BJ (cell line): ENCODE results near the gene NEK2. TPM values are rescaled to one million over a fixed set of nuclear protein-coding genes. Genes with fewer than 3 reads are reported as not detected.

Source experiments
- CTCF ChIA-PET: fragments of 350-600 bp; formaldehyde crosslinking; extraction: SDS; loops from one replicate; lab custom pipeline; 2021; ENCODE audit warnings: antibody characterized with exemption, inconsistent platforms; lab: Yijun Ruan, JAX
- POLR2A ChIA-PET: fragments of 300-600 bp; sonication (Branson Sonifier 250); formaldehyde crosslinking; extraction: SDS; loops from one replicate; lab custom pipeline; 2021; ENCODE audit warnings: antibody characterized with exemption; lab: Charles Lee
- DNase-seq: peaks from one replicate; pipeline ENCODE4 v3.0.0-alpha.2; 2011; ENCODE audit warnings: low read depth
- H3K27me3 ChIP-seq: 2 replicates; pipeline ENCODE4 v1.6.0; 2011; ENCODE audit warnings: low read length; ENCODE audit not compliant: control insufficient read depth, insufficient read depth
- H3K36me3 ChIP-seq: 2 replicates; pipeline ENCODE4 v1.5.1; 2011; ENCODE audit warnings: low read length; ENCODE audit not compliant: control insufficient read depth, insufficient read depth
- H3K4me3 ChIP-seq: 2 replicates; pipeline ENCODE4 v1.5.1; 2011; ENCODE audit warnings: low read depth, mild to moderate bottlenecking, control low read depth, low read length
- CTCF ChIP-seq: IDR thresholded peaks from 2 replicates; pipeline ENCODE4 v1.5.1; 2011; ENCODE audit warnings: low read depth, mild to moderate bottlenecking, control low read depth, inconsistent platforms, low read length, moderate library complexity; ENCODE audit not compliant: insufficient read depth
- polyA plus RNA-seq: library from polyadenylated mRNA; depleted of rRNA; stranded (reverse); fragments of >200 nt; gene quantifications from 2 replicates; pipeline ENCODE4 v1.2.3, GENCODE V29; 2011

NEK2 gene
- polyA plus RNA-seq, 1 experiment = 8.8 TPM

DNA sequence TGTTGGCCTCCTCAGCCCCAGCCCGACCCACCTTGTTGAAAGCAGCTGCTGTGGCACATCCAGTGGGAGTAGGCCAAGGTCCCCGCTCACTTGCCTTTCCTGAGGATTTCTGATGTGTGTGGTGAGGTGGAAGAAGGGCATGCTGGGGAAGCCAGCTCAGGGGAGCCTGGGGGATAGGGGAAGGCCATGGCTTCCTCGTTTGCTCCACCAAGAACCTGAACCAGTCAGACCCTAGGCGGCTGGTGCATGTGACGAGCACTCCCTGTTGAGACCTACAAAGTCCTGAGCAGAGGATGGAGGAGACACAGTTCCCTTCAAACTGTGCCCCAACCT is 58.5 kb downstream of the NEK2 start:
- Histone ChIP-seq H3K4me3 (no peak overlapping the region), H3K27me3 (no peaks in the 10 kb centered on the region), H3K36me3 (no peaks in the 10 kb centered on the region)
- CTCF ChIA-PET = interaction anchor here (0.9 to 1.6 kb wide), 2 partner anchors 11 to 68 kb away, joined by 3 to 4 read pairs; no protein-coding TSS in a partner anchor
- no peak for DNase-seq
- POLR2A ChIA-PET = no interaction called here
- no peak for TF ChIP-seq CTCF

GRCh38 chr1:211616231-211616964 is 59.0 kb downstream of the NEK2 start:
- ChIA-PET POLR2A (no interaction called here), CTCF (interaction anchor here (0.9 to 1.6 kb wide), 2 partner anchors 11 to 68 kb away, joined by 3 to 4 read pairs; no protein-coding TSS in a partner anchor)
- H3K36me3 ChIP-seq = no peaks in the 10 kb centered on the region
- no peaks in the 10 kb centered on the region for H3K27me3 ChIP-seq
- H3K4me3 ChIP-seq = no peak overlapping the region
- DNase-seq = no peak
- no peak for TF ChIP-seq CTCF

DNA sequence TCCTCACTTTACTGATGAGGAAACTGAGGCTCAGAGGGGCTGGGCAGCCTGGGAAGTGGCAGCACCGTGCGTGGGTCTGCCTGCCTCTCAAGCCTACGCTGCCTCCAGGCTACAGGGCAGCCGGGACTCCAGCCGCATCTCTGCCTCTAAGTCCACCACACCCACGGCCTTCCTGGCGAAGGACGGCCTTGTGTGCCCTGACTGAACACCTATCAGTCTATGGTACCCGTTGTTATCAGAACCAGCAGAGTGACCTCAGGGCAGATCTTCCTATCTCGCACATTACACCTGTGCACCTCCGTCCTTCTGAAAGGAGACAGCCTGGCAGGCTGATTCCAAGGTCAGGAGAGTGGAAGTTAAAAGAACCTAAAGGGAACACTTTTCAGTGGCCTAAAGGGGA is 60.8 kb downstream of the NEK2 start:
- H3K36me3 ChIP-seq = no peaks in the 10 kb centered on the region
- no peak overlapping the region for H3K4me3 ChIP-seq
- CTCF ChIA-PET = no interaction called here
- no peak for TF ChIP-seq CTCF
- DNase-seq = no peak
- POLR2A ChIA-PET = no interaction called here
- no peaks in the 10 kb centered on the region for H3K27me3 ChIP-seq

- DNase-seq = no peak
- ChIA-PET CTCF (no interaction called here), POLR2A (no interaction called here)
- Histone ChIP-seq H3K36me3 (no peaks in the 10 kb centered on the region), H3K4me3 (no peak overlapping the region), H3K27me3 (no peaks in the 10 kb centered on the region)
- no peak for TF ChIP-seq CTCF
Measured at GRCh38 chr1:211613951-211614350, 61.5 kb downstream of the NEK2 start.

- POLR2A ChIA-PET = interaction anchor here (0.7 kb wide), 1 partner anchor 212 kb away, joined by 9 read pairs; no protein-coding TSS in a partner anchor
- no peak for TF ChIP-seq CTCF
- Histone ChIP-seq H3K27me3 (no peaks in the 10 kb centered on the region), H3K36me3 (no peaks in the 10 kb centered on the region), H3K4me3 (no peak overlapping the region)
- peak; percentile 92 for DNase-seq
- CTCF ChIA-PET = interaction anchor here (1.0 to 2.0 kb wide), 2 partner anchors 26 to 27 kb away, joined by 4 to 6 read pairs; no protein-coding TSS in a partner anchor
Measured at GRCh38 chr1:211613108-211613947, 62.1 kb downstream of the NEK2 start.
